Glutamatergic neuron (in vitro differentiated cells): ENCODE measurements around the gene MAST4. TPM values are rescaled to one million over a fixed set of nuclear protein-coding genes. Genes with fewer than 3 reads are reported as not detected.

Experiments used
- DNase-seq: peaks from one replicate; pipeline ENCODE4 v3.0.0; 2022
- H3K27ac Mint-ChIP-seq: one replicate; pipeline ENCODE4 v1.8.0; 2020; ENCODE audit warnings: mild to moderate bottlenecking, mixed read lengths, inconsistent platforms; ENCODE audit not compliant: unreplicated experiment
- H3K27me3 Mint-ChIP-seq: one replicate; pipeline ENCODE4 v1.8.0; 2020; ENCODE audit warnings: mild to moderate bottlenecking, moderate library complexity, mixed read lengths, inconsistent platforms; ENCODE audit not compliant: unreplicated experiment
- H3K36me3 Mint-ChIP-seq: one replicate; pipeline ENCODE4 v1.8.0; 2020; ENCODE audit warnings: mild to moderate bottlenecking, mixed read lengths, inconsistent platforms; ENCODE audit not compliant: unreplicated experiment
- H3K4me1 Mint-ChIP-seq: one replicate; pipeline ENCODE4 v1.8.0; 2020; ENCODE audit warnings: mild to moderate bottlenecking, low read depth, mixed read lengths, inconsistent platforms; ENCODE audit not compliant: unreplicated experiment
- H3K4me3 Mint-ChIP-seq: one replicate; pipeline ENCODE4 v1.8.0; 2020; ENCODE audit warnings: mild to moderate bottlenecking, mixed read lengths, inconsistent platforms; ENCODE audit not compliant: unreplicated experiment
- H3K9me3 Mint-ChIP-seq: one replicate; pipeline ENCODE4 v1.8.0; 2020; ENCODE audit warnings: mild to moderate bottlenecking, moderate library complexity, mixed read lengths, inconsistent platforms; ENCODE audit not compliant: unreplicated experiment
- CTCF ChIP-seq: fragments of 200-600 bp; sonication (generic); IDR thresholded peaks from one replicate; pipeline ENCODE4 v1.5.0; 2021; ENCODE audit not compliant: partially characterized antibody, unreplicated experiment
- total RNA-seq: library from RNA; stranded (reverse); fragmentation: NEBNext Ultra II Directional; extraction: Animal tissue kit (Norgen Biotek cat#: 25700); gene quantifications from one replicate; pipeline ENCODE4 v1.2.1, GENCODE V29; 2021; ENCODE audit not compliant: unreplicated experiment

The MAST4 gene
- total RNA-seq, 1 donor from 2014 or later: 11.5 TPM

GRCh38 chr5:66882606-66883227 is 286.5 kb downstream of the MAST4 start:
- Mint-ChIP-seq H3K36me3 (no peaks in the 10 kb centered on the region), H3K9me3 (no peaks in the 10 kb centered on the region), H3K27me3 (no peaks in the 10 kb centered on the region), H3K27ac (no peak overlapping the region), H3K4me1 (no peaks in the 10 kb centered on the region), H3K4me3 (no peak overlapping the region)
- no peak for DNase-seq
- no peak for TF ChIP-seq CTCF

GRCh38 chr5:66884564-66885243 is 288.5 kb downstream of the MAST4 start:
- Mint-ChIP-seq H3K36me3 (no peaks in the 10 kb centered on the region), H3K4me3 (no peak overlapping the region), H3K27ac (no peak overlapping the region), H3K4me1 (peaks cover 5% of the 10 kb centered on the region), H3K27me3 (peaks cover 1% of the 10 kb centered on the region), H3K9me3 (no peaks in the 10 kb centered on the region)
- DNase-seq: no peak
- TF ChIP-seq CTCF: no peak

GRCh38 chr5:66886941-66887340 is 290.7 kb downstream of the MAST4 start:
- no peak overlapping the region for H3K27ac Mint-ChIP-seq
- no peak overlapping the region for H3K4me3 Mint-ChIP-seq
- H3K9me3 Mint-ChIP-seq: no peaks in the 10 kb centered on the region
- H3K36me3 Mint-ChIP-seq: no peaks in the 10 kb centered on the region
- H3K27me3 Mint-ChIP-seq: peaks cover 4% of the 10 kb centered on the region
- DNase-seq: no peak
- H3K4me1 Mint-ChIP-seq: peaks cover 5% of the 10 kb centered on the region
- no peak for TF ChIP-seq CTCF

- no peak for DNase-seq
- no peak for TF ChIP-seq CTCF
- Mint-ChIP-seq H3K9me3 (no peaks in the 10 kb centered on the region), H3K36me3 (no peaks in the 10 kb centered on the region), H3K4me3 (no peak overlapping the region), H3K4me1 (peaks cover 5% of the 10 kb centered on the region), H3K27ac (no peak overlapping the region), H3K27me3 (peaks cover 4% of the 10 kb centered on the region)
Measured at GRCh38 chr5:66888613-66889012, 292.4 kb downstream of the MAST4 start.

- no peak overlapping the region for H3K4me3 Mint-ChIP-seq
- peaks cover 4% of the 10 kb centered on the region for H3K27me3 Mint-ChIP-seq
- no peak for TF ChIP-seq CTCF
- no peak for DNase-seq
- H3K36me3 Mint-ChIP-seq: no peaks in the 10 kb centered on the region
- no peak overlapping the region for H3K27ac Mint-ChIP-seq
- no peaks in the 10 kb centered on the region for H3K9me3 Mint-ChIP-seq
- H3K4me1 Mint-ChIP-seq: peaks cover 8% of the 10 kb centered on the region
Measured at GRCh38 chr5:66889056-66889455, 292.9 kb downstream of the MAST4 start.
